Spleen (tissue), 11 donors: ENCODE measurements around the gene CROCC2. TPM values are rescaled to one million over a fixed set of nuclear protein-coding genes. Genes with fewer than 3 reads are reported as not detected.
A peak's percentile ranks its signal among the peaks of the same experiment; 100 is the strongest.

Source experiments
- DNase-seq: peaks from one replicate; pipeline ENCODE4 v3.0.0-alpha.2; 2020
- H3K27ac ChIP-seq, 8 donors: fragments of 200-600 bp; sonication (generic) in 7 of 8; 1 replicate in 4 of 8; 2 replicates in 4 of 8; pipeline versions ENCODE4 v1.5.0 to v1.8.0; 2016 to 2021; ENCODE audit warnings: inconsistent platforms in 4 of 8, mild to moderate bottlenecking in 4 of 8, moderate library complexity in 1 of 8
- H3K27me3 ChIP-seq, 7 donors: fragments of 200-600 bp; sonication (generic) in 6 of 7; replicated peaks in 1 of 7; 1 replicate in 4 of 7; 2 replicates in 3 of 7; pipeline versions ENCODE4 v1.5.0 to v1.8.0; 2016 to 2021; ENCODE audit warnings: inconsistent platforms in 3 of 7, mild to moderate bottlenecking in 1 of 7
- H3K36me3 ChIP-seq, 6 donors: fragments of 200-600 bp; sonication (generic) in 5 of 6; 1 replicate in 4 of 6; 2 replicates in 2 of 6; pipeline versions ENCODE4 v1.5.0 to v1.8.0; 2016 to 2021; ENCODE audit warnings: inconsistent platforms in 2 of 6
- H3K4me1 ChIP-seq, 6 donors: fragments of 200-600 bp; sonication (generic) in 5 of 6; 1 replicate in 3 of 6; 2 replicates in 3 of 6; pipeline versions ENCODE4 v1.5.0 to v1.8.0; 2016 to 2021; ENCODE audit warnings: inconsistent platforms in 3 of 6
- H3K4me3 ChIP-seq, 8 donors: fragments of 200-600 bp; sonication (generic) in 7 of 8; 1 replicate in 4 of 8; 2 replicates in 4 of 8; pipeline versions ENCODE4 v1.5.0 to v1.8.0; 2016 to 2021; ENCODE audit warnings: inconsistent platforms in 4 of 8, mild to moderate bottlenecking in 4 of 8, moderate library complexity in 2 of 8
- H3K9me3 ChIP-seq, 8 donors: fragments of 200-600 bp; sonication (generic) in 7 of 8; 1 replicate in 4 of 8; 2 replicates in 4 of 8; pipeline versions ENCODE4 v1.5.0 to v1.8.0; 2016 to 2021; ENCODE audit warnings: inconsistent platforms in 4 of 8
- CTCF ChIP-seq, 11 experiments: fragments of 200-600 bp in 7 of 11; fragments of 450-650 bp in 4 of 11; sonication (generic) in 4 of 11; IDR thresholded peaks in 8 of 11; conservative IDR thresholded peaks in 3 of 11; 1 replicate in 7 of 11; 2 replicates in 4 of 11; pipeline versions ENCODE4 v1.4.0 to v1.8.0; 2016 to 2021; ENCODE audit warnings: antibody characterized with exemption in 11 of 11, inconsistent platforms in 4 of 11, mild to moderate bottlenecking in 1 of 11
- POLR2A ChIP-seq, 3 donors: fragments of 450-650 bp; IDR thresholded peaks; one replicate each; pipeline ENCODE4 v1.5.1; 2017; ENCODE audit warnings: antibody characterized with exemption in 3 of 3, mild to moderate bottlenecking in 1 of 3
- POLR2AphosphoS5 ChIP-seq, 3 donors: sonication (generic); formaldehyde crosslinking; IDR thresholded peaks; one replicate each; pipeline ENCODE4 v1.5.1; 2017; ENCODE audit warnings: antibody characterized with exemption in 3 of 3
- WGBS, 5 donors: extraction: QIAGEN DNeasy Blood & Tissue Kit in 3 of 5; methylation state at CpG; one replicate each; pipeline versions ENCODE4 v1.1.5 to v1.1.7; 2013 to 2018; 5-methylcytosine and 5-hydroxymethylcytosine counted together
- intact Hi-C: fragments of 100-400 bp; cut with DNase I; formaldehyde crosslinking; loops from one replicate; pipeline ENCODE4 v1.15.0; 2023; ENCODE audit warnings: low total_unique reads
- polyA plus RNA-seq, 3 donors: library from polyadenylated mRNA; stranded (reverse); fragments of 200-250 nt; gene quantifications; one replicate each; pipeline ENCODE4 v1.2.1, GENCODE V29; 2013
- total RNA-seq, 7 donors: library from RNA; depleted of rRNA in 3 of 7; stranded (reverse); fragments of >200 nt in 3 of 7; fragmentation: NEBNext Ultra II Directional in 4 of 7; extraction: Animal tissue kit (Norgen Biotek cat#: 25700) in 4 of 7; gene quantifications; one replicate each; pipeline versions ENCODE4 v1.1.0 to v1.2.1, GENCODE V29; 2016 to 2021
- donor health status: healthy with polysubstance abuse.
- donor health status: DM: no; HTN: no; CAD: no; lungs with moderate emphysema.
- donor health status: DM: no; HTN: no; CAD: no.
- donor health status: Bipolar disorder and iron deficiency.
- donor health status: healthy.
- donor health status: DM: no; HTN: no; CAD: no.
- donor health status: DM: yes; HTN: yes; CAD: no.

The CROCC2 gene
- total and polyA plus RNA-seq, 10 donors = 0.04 to 3.6 (median 0.75) TPM

GRCh38 chr2:241033336-241033987 lies 127.3 kb downstream of the CROCC2 start:
- 88 to 96% (median 91%) methylated on average over 11 to 17 of the region's 17 CpGs for WGBS, 5 donors
- Histone ChIP-seq H3K9me3 (peaks cover 0 to 6% (median 0%) of the 10 kb centered on the region in 8 donors), H3K4me3 (no peak overlapping the region), H3K27me3 (peaks cover 0 to 5% (median 0%) of the 10 kb centered on the region in 7 donors), H3K4me1 (peaks cover 0 to 26% (median 21%) of the 10 kb centered on the region in 6 donors), H3K27ac (no peak overlapping the region), H3K36me3 (peaks cover 0 to 60% (median 4%) of the 10 kb centered on the region in 6 donors)
- DNase-seq = no peak
- TF ChIP-seq POLR2AphosphoS5 (IDR thresholded peaks at IDR 0.05) (peak in 1 of 3 donors; percentile 9), POLR2A (IDR thresholded peaks at IDR 0.05) (no peak), CTCF (IDR thresholded peaks at IDR 0.05 in 8 of 11, conservative IDR thresholded peaks at IDR 0.05 in 3 of 11) (no peak)
- intact Hi-C loops = no loop called here

- Histone ChIP-seq H3K4me3 (no peak overlapping the region), H3K9me3 (peaks cover 0 to 2% (median 0%) of the 10 kb centered on the region in 8 donors), H3K4me1 (peaks cover 0 to 29% (median 22%) of the 10 kb centered on the region in 6 donors), H3K36me3 (peaks cover 0 to 65% (median 4%) of the 10 kb centered on the region in 6 donors), H3K27me3 (peaks cover 0 to 5% (median 0%) of the 10 kb centered on the region in 7 donors), H3K27ac (no peak overlapping the region)
- 80 to 97% (median 91%) methylated on average over 6 to 7 of the region's 7 CpGs for WGBS, 5 donors
- TF ChIP-seq POLR2AphosphoS5 (IDR thresholded peaks at IDR 0.05) (no peak), CTCF (IDR thresholded peaks at IDR 0.05 in 8 of 11, conservative IDR thresholded peaks at IDR 0.05 in 3 of 11) (no peak), POLR2A (IDR thresholded peaks at IDR 0.05) (no peak)
- intact Hi-C loops = no loop called here
- peak; percentile 60 for DNase-seq
These were observed 127.9 kb downstream of the CROCC2 start for GRCh38 chr2:241033994-241034393.

- H3K27me3 ChIP-seq = peaks cover 0 to 5% (median 0%) of the 10 kb centered on the region in 7 donors
- intact Hi-C loops = no loop called here
- H3K9me3 ChIP-seq = no peaks in the 10 kb centered on the region
- no peak overlapping the region for H3K27ac ChIP-seq
- no peak overlapping the region for H3K4me3 ChIP-seq
- DNase-seq = peak; percentile 64
- H3K36me3 ChIP-seq = peaks cover 0 to 72% (median 4%) of the 10 kb centered on the region in 6 donors
- no peak for TF ChIP-seq CTCF (IDR thresholded peaks at IDR 0.05 in 8 of 11, conservative IDR thresholded peaks at IDR 0.05 in 3 of 11)
- no peak for TF ChIP-seq POLR2A (IDR thresholded peaks at IDR 0.05)
- no peak for TF ChIP-seq POLR2AphosphoS5 (IDR thresholded peaks at IDR 0.05)
- WGBS, 5 donors = 87 to 95% (median 92%) methylated on average over 21 to 22 of the region's 22 CpGs
- H3K4me1 ChIP-seq = peaks cover 0 to 29% (median 22%) of the 10 kb centered on the region in 6 donors
These were observed 128.5 kb downstream of the CROCC2 start for GRCh38 chr2:241034490-241035141.
